Forelimb muscle (tissue), 1 donor: ENCODE results near the gene YAE1. TPM values are rescaled to one million over a fixed set of nuclear protein-coding genes. Genes with fewer than 3 reads are reported as not detected.

Experiments used
- DNase-seq: peaks from one replicate; pipeline ENCODE4 v3.0.0-alpha.2; 2013; ENCODE audit warnings: low read depth
- polyA plus RNA-seq: library from polyadenylated mRNA; unstranded; fragments of 120-200 nt; gene quantifications from one replicate; pipeline ENCODE4 v1.2.1, GENCODE V29; 2013; ENCODE audit not compliant: insufficient read length

YAE1 gene
- polyA plus RNA-seq, 1 donor = 23.2 TPM

GRCh38 chr7:39554583-39555165, 11.5 kb upstream of the YAE1 start:
- no peak for DNase-seq

- DNase-seq = no peak
Observed at GRCh38 chr7:39557222-39557621, 9.0 kb upstream of the YAE1 start.

- no peak for DNase-seq
Observed at GRCh38 chr7:39557911-39558310, 8.3 kb upstream of the YAE1 start.

- DNase-seq = no peak
Observed at GRCh38 chr7:39560408-39560807, 5.8 kb upstream of the YAE1 start.

DNA sequence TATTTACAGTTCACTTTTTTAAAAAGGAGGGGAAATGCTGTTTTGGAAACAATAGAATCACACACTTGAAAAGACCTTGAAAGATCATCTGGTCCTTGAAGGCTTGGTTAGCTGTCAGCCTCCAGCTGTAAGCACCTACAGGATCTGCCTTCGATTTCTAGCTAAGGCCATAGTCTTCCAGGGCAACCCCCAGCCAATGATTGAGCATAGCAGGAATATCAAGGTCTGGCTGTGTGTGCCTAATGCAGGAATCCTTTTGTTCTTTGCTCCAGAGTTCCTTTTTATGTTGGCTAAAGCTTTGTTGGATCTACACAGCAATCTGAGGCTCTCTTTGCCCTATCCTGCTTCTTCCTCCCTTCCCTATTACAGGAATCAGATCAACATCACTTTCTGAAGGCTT, 5.2 kb upstream of the YAE1 start:
- DNase-seq = no peak

DNA sequence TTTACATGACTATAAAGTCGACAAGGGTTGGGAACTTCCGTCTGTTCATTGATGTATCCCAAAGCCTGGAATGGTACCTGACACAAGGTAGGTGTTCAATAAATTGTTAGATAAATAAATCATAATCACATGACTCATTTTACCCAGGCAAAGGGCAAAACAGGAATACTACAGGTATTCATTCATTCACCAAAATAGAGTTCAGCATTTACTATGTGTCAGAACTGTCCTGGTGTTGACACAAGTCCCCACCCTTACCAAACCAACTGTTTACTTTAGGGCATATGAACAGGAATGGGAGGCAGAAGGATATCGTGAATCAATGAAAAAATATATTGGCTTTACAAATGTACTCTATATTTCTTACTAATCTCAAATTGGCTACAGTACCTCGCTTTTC, 666 bp upstream of the YAE1 start:
- DNase-seq = no peak

DNA sequence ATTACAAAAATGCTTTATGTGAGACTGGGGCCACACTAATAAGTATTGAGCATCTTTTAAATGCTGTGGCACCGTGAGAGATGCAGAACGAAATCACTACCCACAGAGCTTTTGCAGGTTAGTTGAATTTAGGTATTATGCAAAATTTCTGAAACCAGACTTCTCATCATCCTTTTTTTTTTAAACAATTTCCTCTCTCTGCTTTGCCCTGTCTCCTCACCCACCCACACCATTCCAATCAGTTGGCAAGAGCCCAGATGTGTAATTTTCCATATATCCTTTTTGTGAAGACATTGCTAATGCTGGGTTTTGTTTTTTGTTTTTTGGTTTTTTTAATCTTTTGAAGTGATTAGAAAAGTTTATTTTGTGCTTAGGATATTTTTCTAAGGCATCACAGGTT, 1.1 kb downstream of the YAE1 start:
- no peak for DNase-seq

GRCh38 chr7:39574673-39575349, 8.6 kb downstream of the YAE1 start:
- DNase-seq = no peak

DNA sequence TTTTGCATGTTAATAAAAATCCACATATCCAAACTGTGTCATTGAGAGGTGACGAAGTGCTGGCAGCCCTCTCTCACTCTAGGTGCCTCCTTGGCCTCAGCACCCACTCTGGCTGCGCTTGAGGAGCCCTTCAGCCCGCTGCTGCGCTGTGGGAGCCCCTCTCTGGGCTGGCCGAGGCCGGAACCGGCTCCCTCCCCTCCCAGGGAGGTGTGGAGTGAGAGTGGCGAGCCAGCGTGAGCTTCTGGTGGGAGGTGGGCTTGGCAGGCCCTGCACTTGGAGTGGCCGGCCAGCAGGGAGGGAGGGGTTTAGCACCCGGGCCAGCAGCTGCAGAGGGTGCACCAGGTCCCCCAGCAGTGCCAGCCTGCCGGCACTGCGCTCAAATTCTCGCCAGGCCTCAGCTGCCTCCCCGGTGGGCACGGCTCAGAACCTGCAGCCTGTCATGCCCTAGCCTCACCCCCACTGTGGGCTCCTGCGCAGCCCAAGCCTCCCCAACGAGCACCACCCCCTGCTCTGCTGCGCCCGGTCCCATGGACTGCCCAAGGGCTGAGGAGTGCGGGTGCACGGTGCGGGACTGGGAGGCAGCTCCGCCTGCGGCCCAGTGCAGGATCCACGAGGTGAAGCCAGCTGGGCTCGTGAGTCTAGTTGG, 11.1 kb downstream of the YAE1 start:
- DNase-seq = no peak

- peak; percentile 96 for DNase-seq
Observed at GRCh38 chr7:39580149-39580874, 14.1 kb downstream of the YAE1 start.

DNA sequence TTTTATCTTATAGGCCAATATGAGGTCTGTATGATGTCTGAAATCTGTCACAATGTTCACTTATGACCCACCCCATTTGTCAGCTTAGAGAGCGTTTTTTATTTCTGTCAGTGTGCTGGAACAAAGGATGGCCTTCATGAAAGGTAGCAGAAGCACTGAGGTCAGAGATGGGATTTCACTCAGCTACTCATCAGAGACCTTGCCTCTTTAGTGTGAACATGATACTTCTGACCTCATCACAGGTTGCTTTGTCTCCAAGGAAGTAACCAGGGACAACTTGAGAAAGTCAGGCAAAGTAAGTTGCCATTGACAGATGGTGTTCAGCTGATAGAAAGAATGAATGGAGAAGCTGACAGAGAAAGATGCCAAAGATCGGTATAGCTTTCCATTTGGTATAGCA, 16.3 kb downstream of the YAE1 start:
- no peak for DNase-seq

- DNase-seq = no peak
Observed at GRCh38 chr7:39583539-39583938, 17.3 kb downstream of the YAE1 start.

- DNase-seq = no peak
Observed at GRCh38 chr7:39587393-39587792, 21.2 kb downstream of the YAE1 start.

DNA sequence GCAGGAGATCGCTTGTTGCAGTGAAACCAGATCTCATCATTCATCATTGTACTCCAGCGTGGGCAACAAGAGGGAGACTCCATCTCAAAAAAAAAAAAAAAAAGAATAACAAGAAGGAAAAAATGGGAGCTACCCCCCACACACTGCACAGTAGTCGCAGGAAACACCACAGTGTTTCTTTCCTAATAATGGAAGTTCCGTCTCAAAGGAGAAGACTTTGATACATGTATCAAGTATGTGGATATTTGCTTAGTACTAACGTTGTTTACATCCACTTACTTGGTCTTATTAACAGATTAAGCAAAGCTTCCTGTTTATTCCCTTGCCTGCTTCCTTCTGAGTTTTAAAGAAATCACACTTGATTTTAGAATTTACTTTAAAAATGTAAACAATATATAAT, 22.2 kb downstream of the YAE1 start:
- no peak for DNase-seq

DNA sequence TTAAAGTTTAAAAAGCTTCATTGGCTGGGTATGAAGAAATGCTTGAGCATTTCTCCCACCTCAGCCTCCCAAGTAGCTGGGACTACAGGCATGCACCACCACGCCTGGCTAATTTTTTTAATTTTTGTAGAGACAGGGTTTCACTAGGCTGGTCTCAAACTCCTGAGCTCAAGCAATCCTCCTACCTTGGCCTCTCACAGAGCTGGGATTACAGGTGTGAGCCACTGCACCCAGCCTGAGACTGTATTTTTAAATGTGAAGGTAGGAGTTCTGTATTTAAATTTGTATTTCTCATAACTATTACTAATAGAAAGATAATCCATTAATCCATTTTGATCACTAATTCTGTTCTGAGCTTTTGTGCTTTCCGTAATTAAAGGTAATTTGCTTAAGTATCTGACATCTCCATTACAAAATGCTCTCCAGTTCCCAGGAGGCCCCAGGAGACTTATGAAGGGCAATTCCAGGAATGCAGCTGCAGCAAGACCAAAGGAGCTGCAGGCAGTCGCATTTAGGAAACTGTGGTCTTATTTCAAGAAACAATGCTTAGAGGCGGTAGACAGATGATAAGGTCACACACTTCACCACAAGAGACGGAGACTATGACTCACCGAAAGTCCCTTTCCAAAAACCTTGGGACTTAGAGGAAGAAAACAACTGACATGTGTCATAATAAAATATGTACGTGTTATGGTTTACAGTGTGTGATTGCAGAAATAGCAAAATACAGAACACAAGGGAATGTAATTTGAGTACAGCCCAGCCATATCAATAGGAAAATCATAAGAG, 23.3 kb downstream of the YAE1 start:
- DNase-seq = no peak

DNA sequence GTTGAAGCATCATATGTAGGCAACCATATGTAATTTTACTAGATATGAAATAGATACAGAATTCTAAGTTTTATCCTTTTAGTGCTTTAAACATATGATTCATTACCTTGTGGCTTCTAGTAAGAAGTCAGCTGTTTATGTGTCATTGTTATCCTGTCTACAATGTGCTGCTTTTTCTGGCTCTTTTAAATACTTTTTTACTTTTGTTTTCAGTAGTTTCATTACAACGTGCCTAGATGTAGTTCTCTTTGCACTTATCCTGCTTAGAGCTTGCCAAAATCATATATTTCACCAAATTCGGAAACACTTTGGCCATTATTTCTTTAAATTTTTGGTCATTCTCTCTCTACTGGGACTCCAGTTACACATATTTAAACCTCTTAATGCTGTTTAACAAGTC, 26.4 kb downstream of the YAE1 start:
- no peak for DNase-seq

DNA sequence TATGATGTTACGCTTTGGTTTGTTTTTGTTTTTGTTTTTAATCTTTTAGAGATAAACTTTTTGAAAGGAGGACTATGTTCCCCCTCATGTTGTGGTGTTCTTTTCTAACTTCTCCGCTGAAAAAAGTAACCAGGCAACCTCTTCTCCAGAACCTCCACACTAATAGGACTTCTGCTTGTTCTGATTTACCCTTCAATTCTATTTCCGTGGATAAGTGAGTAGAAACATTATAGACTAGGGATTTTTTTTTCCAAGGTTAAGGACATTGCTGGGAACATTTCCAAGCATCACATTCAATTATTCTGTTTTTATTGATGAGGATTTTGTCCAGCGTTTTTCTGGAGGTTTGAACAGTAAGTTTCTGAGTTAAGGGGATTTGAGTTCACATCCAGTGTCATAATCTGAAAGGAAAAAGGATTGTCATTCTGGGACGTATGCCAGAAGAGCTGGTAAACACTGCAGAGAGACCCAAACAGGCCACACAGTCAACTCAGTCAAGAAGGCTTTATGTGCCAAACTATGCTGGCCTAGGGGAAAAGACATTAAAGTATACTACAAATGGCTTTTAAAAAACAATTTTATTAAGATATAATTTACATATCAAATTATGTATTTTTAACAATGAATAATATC, 28.9 kb downstream of the YAE1 start:
- peak; percentile 46 for DNase-seq

DNA sequence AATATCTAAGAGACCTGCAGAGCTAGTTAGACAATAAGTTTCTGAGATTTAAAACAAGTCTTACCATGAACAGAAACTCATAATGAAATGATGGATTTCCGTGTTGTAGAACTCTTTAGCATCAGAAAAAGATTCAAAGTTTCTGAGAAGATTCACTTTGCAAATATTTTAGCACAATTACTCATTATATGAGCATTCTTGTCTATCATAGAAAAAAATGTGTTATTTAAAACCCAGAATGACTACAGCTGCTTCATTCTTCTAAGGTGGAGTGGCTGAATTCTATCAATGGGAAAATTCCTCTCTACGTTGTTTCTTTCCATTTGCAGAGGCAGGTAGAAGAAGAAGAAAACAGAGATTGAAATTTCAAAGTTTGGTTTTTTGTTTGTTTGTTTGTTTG, 36.1 kb downstream of the YAE1 start:
- no peak for DNase-seq

DNA sequence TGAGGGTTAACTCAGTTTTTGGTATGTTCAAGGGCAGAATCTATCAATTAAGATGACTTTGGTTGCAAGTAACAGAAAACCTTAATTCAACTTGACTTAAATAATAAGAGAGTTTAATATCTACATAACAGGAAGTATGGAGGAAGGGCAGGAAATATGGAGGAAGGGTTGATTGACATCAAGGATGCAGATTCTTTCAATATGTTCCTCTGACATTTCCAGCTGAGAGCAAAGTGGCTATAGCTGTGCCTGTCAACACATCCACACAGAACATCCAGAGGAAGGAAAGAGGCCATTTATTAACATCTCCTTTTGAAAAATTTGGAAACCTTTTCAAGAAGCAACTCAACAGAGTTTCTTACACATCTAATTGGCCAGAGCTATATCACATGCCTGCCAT, 37.7 kb downstream of the YAE1 start:
- DNase-seq = no peak

DNA sequence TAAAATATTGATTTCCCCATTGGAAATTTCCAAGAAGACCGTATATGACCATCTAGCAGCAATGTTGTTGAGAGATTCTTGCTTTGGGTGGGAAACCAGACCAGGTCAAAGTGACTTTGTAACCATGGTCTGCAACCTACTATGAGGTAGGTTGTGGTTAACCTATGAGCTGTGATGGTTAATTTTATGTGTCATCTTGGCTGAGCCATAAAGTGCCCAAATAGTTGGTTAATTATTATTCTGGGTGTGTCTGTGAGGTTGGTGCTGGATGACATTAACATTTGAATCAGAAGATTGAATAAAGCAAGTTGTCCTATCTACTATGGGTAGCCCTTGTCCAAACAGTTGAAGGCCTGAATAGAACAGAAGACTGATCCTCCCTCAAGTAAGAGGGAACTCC, 38.9 kb downstream of the YAE1 start:
- DNase-seq = no peak

DNA sequence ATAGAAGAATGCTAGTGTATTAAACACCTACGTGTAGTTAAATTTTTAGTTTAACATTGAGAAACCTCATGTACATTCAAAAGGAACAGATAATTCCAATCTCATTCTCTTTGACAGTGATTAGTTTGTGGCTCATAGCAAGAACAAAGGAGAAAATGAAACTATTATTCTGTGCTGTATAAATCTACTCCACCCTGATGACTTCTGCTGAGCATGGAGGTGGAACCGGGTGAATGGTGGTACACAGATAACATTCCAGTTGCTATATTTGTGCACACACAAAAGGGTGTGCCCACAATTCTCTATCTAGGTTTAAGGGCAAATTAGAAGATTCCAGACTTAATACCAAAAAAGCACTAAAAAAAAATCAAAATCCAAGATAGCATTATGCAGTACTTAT, 40.1 kb downstream of the YAE1 start:
- DNase-seq = no peak

DNA sequence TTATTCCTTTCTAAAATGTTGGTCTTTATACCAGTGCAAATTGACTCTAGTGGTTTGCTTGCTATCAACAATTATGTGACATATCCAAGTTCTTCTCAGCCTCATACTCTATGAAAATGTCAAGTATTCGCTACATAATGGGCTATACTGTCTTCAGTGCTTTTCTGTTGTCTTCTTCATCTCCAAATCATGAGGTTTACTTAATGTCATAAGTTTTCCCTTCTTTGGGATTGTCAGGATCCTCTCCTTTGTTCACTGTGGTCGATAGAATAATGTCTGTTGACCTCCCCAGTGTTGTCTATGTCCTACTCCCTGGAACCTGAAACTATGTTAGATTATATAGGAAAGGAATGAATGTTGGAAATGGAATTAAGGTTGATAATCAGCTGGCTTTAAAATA, 40.7 kb downstream of the YAE1 start:
- DNase-seq = no peak
